Measurements from ENCODE around the gene PCSK5. TPM values are rescaled to one million over a fixed set of nuclear protein-coding genes. Genes with fewer than 3 reads are reported as not detected.
"Not testable (repeated sequence)": the region's sequence is repeated elsewhere in the genome, so short reads cannot be mapped to it uniquely, and the experiment has no call there.

Gene PCSK5
- total RNA-seq, 8 experiments from 2014 or later: 1.8 to 21.4 (median 4.9) TPM

- Histone ChIP-seq H3K27ac (no peak overlapping the region), H3K4me3 (no peak overlapping the region), H3K4me1 (replicated peaks in 1 of 2) (peaks cover 0 to 4% of the 10 kb centered on the region in 2 donors)
- ATAC-seq (replicated peaks in 6 of 8): no peak
- in situ Hi-C loops (cut with MboI; ENCODE audit: low pct_unique_long_range_greater_than_20kb in 2 of 9, low sequenced_read_pairs in 9 of 9, unreplicated experiment in 9 of 9): no loop called here
- WGBS, 10 experiments: 75 to 100% (median 96%) methylated on average over 1 to 3 of the region's 3 CpGs; no CpG with 5 or more reads in 1 of the 10 experiments
Measured at GRCh38 chr9:75957116-75957515, 66.6 kb downstream of the PCSK5 start.

- in situ Hi-C loops (cut with MboI; ENCODE audit: low pct_unique_long_range_greater_than_20kb in 2 of 9, low sequenced_read_pairs in 9 of 9, unreplicated experiment in 9 of 9): no loop called here
- Histone ChIP-seq H3K4me3 (no peak overlapping the region), H3K27ac (no peak overlapping the region), H3K4me1 (replicated peaks in 1 of 2) (peaks cover 0 to 4% of the 10 kb centered on the region in 2 donors)
- 40 to 100% (median 72%) methylated on average over 1 to 3 of the region's 3 CpGs; no CpG with 5 or more reads in 2 of the 10 experiments for WGBS, 10 experiments
- ATAC-seq (replicated peaks in 6 of 8): peak in 1 of 8 experiments; percentile 3
Measured at GRCh38 chr9:75958226-75958625, 67.8 kb downstream of the PCSK5 start.

- Histone ChIP-seq H3K27ac (no peak overlapping the region), H3K4me1 (replicated peaks in 1 of 2) (peaks cover 0 to 4% of the 10 kb centered on the region in 2 donors), H3K4me3 (no peak overlapping the region)
- in situ Hi-C loops (cut with MboI; ENCODE audit: low pct_unique_long_range_greater_than_20kb in 2 of 9, low sequenced_read_pairs in 9 of 9, unreplicated experiment in 9 of 9): no loop called here
- ATAC-seq (replicated peaks in 6 of 8): peak; percentile 38 to 77 (median 56)
- 14 to 64% (median 29%) methylated on average over 1 to 6 of the region's 6 CpGs; no CpG with 5 or more reads in 1 of the 10 experiments for WGBS, 10 experiments
Measured at GRCh38 chr9:75960551-75960950, 70.1 kb downstream of the PCSK5 start.

GRCh38 chr9:75962013-75962661, 71.7 kb downstream of the PCSK5 start:
- WGBS, 10 experiments: 47 to 100% (median 90%) methylated on average over 2 to 6 of the region's 8 CpGs; no CpG with 5 or more reads in 2 of the 10 experiments

GRCh38 chr9:75962662-75963036, 72.2 kb downstream of the PCSK5 start:
- in situ Hi-C loops (cut with MboI; ENCODE audit: low pct_unique_long_range_greater_than_20kb in 2 of 9, low sequenced_read_pairs in 9 of 9, unreplicated experiment in 9 of 9): no loop called here
- Histone ChIP-seq H3K4me1 (replicated peaks in 1 of 2) (peaks cover 0 to 4% of the 10 kb centered on the region in 2 donors), H3K27ac (no peak overlapping the region), H3K4me3 (no peak overlapping the region)
- ATAC-seq (replicated peaks in 6 of 8): peak in 1 of 8 experiments; percentile 8
- 0 to 100% (median 83%) methylated on average over 1 to 4 of the region's 4 CpGs; no CpG with 5 or more reads in 1 of the 10 experiments for WGBS, 10 experiments

More at GRCh38 chr9:75962013-75962661, 71.7 kb downstream of the PCSK5 start:
- Histone ChIP-seq H3K4me3 (no peak overlapping the region), H3K27ac (no peak overlapping the region), H3K4me1 (replicated peaks in 1 of 2) (peaks cover 0 to 4% of the 10 kb centered on the region in 2 donors)
- in situ Hi-C loops (cut with MboI; ENCODE audit: low pct_unique_long_range_greater_than_20kb in 2 of 9, low sequenced_read_pairs in 9 of 9, unreplicated experiment in 9 of 9): no loop called here
- ATAC-seq (replicated peaks in 6 of 8): peak in 2 of 8 experiments; percentile 52 to 71

GRCh38 chr9:75963321-75963720, 72.8 kb downstream of the PCSK5 start:
- ATAC-seq (replicated peaks in 6 of 8); H3K4me3 ChIP-seq; H3K27ac ChIP-seq; H3K4me1 ChIP-seq (replicated peaks in 1 of 2); in situ Hi-C loops (cut with MboI; ENCODE audit: low pct_unique_long_range_greater_than_20kb in 2 of 9, low sequenced_read_pairs in 9 of 9, unreplicated experiment in 9 of 9): not testable (repeated sequence)
- 67 to 100% (median 100%) methylated on average over 1 to 7 of the region's 9 CpGs; no CpG with 5 or more reads in 3 of the 10 experiments for WGBS, 10 experiments

GRCh38 chr9:75964427-75964826, 74.0 kb downstream of the PCSK5 start:
- Histone ChIP-seq H3K27ac (no peak overlapping the region), H3K4me3 (no peak overlapping the region), H3K4me1 (replicated peaks in 1 of 2) (peaks cover 0 to 4% of the 10 kb centered on the region in 2 donors)
- WGBS, 10 experiments: 80 to 100% (median 93%) methylated on average over 1 to 4 of the region's 4 CpGs; no CpG with 5 or more reads in 1 of the 10 experiments
- peak in 1 of 8 experiments; percentile 47 for ATAC-seq (replicated peaks in 6 of 8)
- in situ Hi-C loops (cut with MboI; ENCODE audit: low pct_unique_long_range_greater_than_20kb in 2 of 9, low sequenced_read_pairs in 9 of 9, unreplicated experiment in 9 of 9): no loop called here

- in situ Hi-C loops (cut with MboI; ENCODE audit: low pct_unique_long_range_greater_than_20kb in 2 of 9, low sequenced_read_pairs in 9 of 9, unreplicated experiment in 9 of 9): no loop called here
- Histone ChIP-seq H3K4me1 (replicated peaks in 1 of 2) (peaks cover 0 to 4% of the 10 kb centered on the region in 2 donors), H3K27ac (no peak overlapping the region), H3K4me3 (no peak overlapping the region)
- WGBS, 10 experiments: 0 to 100% (median 78%) methylated on average over 1 to 4 of the region's 4 CpGs; no CpG with 5 or more reads in 4 of the 10 experiments
- no peak for ATAC-seq (replicated peaks in 6 of 8)
Measured at GRCh38 chr9:75965231-75965630, 74.8 kb downstream of the PCSK5 start.

- H3K4me3 ChIP-seq: no peak overlapping the region
- no peak overlapping the region for H3K27ac ChIP-seq
- 80 to 100% (median 98%) methylated on average over 1 to 4 of the region's 7 CpGs; no CpG with 5 or more reads in 6 of the 10 experiments for WGBS, 10 experiments
- H3K4me1 ChIP-seq (replicated peaks in 1 of 2): no peaks in the 10 kb centered on the region
- in situ Hi-C loops (cut with MboI; ENCODE audit: low pct_unique_long_range_greater_than_20kb in 2 of 9, low sequenced_read_pairs in 9 of 9, unreplicated experiment in 9 of 9): no loop called here
- no peak for ATAC-seq (replicated peaks in 6 of 8)
Measured at GRCh38 chr9:75967556-75967955, 77.1 kb downstream of the PCSK5 start.

- peak in 1 of 8 experiments; percentile 48 for ATAC-seq (replicated peaks in 6 of 8)
Measured at GRCh38 chr9:75974016-75974766, 83.7 kb downstream of the PCSK5 start.

GRCh38 chr9:75975071-75975470, 84.6 kb downstream of the PCSK5 start:
- Histone ChIP-seq H3K4me3 (no peak overlapping the region), H3K27ac (no peak overlapping the region), H3K4me1 (replicated peaks in 1 of 2) (peaks cover 2 to 6% of the 10 kb centered on the region in 2 donors)
- WGBS, 10 experiments: 56 to 100% (median 88%) methylated on average over 1 to 2 of the region's 2 CpGs
- peak in 1 of 8 experiments; percentile 26 for ATAC-seq (replicated peaks in 6 of 8)
- in situ Hi-C loops (cut with MboI; ENCODE audit: low pct_unique_long_range_greater_than_20kb in 2 of 9, low sequenced_read_pairs in 9 of 9, unreplicated experiment in 9 of 9): no loop called here

More at GRCh38 chr9:75974016-75974766, 83.7 kb downstream of the PCSK5 start:
- Histone ChIP-seq H3K4me1 (replicated peaks in 1 of 2) (peaks cover 2 to 6% of the 10 kb centered on the region in 2 donors), H3K27ac (no peak overlapping the region), H3K4me3 (no peak overlapping the region)
- in situ Hi-C loops (cut with MboI; ENCODE audit: low pct_unique_long_range_greater_than_20kb in 2 of 9, low sequenced_read_pairs in 9 of 9, unreplicated experiment in 9 of 9): no loop called here
- WGBS, 10 experiments: 39 to 100% (median 84%) methylated on average over 1 to 6 of the region's 16 CpGs

- H3K27ac ChIP-seq: no peak overlapping the region
- peaks cover 2 to 6% of the 10 kb centered on the region in 2 donors for H3K4me1 ChIP-seq (replicated peaks in 1 of 2)
- in situ Hi-C loops (cut with MboI; ENCODE audit: low pct_unique_long_range_greater_than_20kb in 2 of 9, low sequenced_read_pairs in 9 of 9, unreplicated experiment in 9 of 9): no loop called here
- H3K4me3 ChIP-seq: no peak overlapping the region
- no peak for ATAC-seq (replicated peaks in 6 of 8)
Measured at GRCh38 chr9:75976549-75976948, 86.1 kb downstream of the PCSK5 start.

GRCh38 chr9:75979362-75979761, 88.9 kb downstream of the PCSK5 start:
- in situ Hi-C loops (cut with MboI; ENCODE audit: low pct_unique_long_range_greater_than_20kb in 2 of 9, low sequenced_read_pairs in 9 of 9, unreplicated experiment in 9 of 9): no loop called here
- Histone ChIP-seq H3K4me1 (replicated peaks in 1 of 2) (peaks cover 2 to 6% of the 10 kb centered on the region in 2 donors), H3K4me3 (no peak overlapping the region), H3K27ac (no peak overlapping the region)
- WGBS, 10 experiments: 0 to 83% (median 63%) methylated on average over 1 to 4 of the region's 4 CpGs
- ATAC-seq (replicated peaks in 6 of 8): peak in 3 of 8 experiments; percentile 37 to 60 (median 41)

All from motor neuron (in vitro differentiated cells).